GM18499 (cell line): ENCODE measurements around the gene TCF4.

Source experiments
- ATAC-seq: cut with Tn5 transposase; IDR thresholded peaks from one replicate; pipeline ENCODE4 v1.9.1; 2021; ENCODE audit warnings: moderate number of reproducible peaks; ENCODE audit not compliant: insufficient read depth, unreplicated experiment

TCF4 gene

GRCh38 chr18:55400590-55401541, 187.1 kb downstream of the TCF4 start:
- no peak for ATAC-seq

GRCh38 chr18:55400081-55400480, 187.9 kb downstream of the TCF4 start:
- no peak for ATAC-seq

- no peak for ATAC-seq
These were observed 189.1 kb downstream of the TCF4 start for GRCh38 chr18:55398858-55399257.

- no peak for ATAC-seq
These were observed 191.0 kb downstream of the TCF4 start for GRCh38 chr18:55396979-55397378.

GRCh38 chr18:55396267-55396905, 191.6 kb downstream of the TCF4 start:
- no peak for ATAC-seq

GRCh38 chr18:55395799-55396198, 192.2 kb downstream of the TCF4 start:
- ATAC-seq, result no peak

- no peak for ATAC-seq
These were observed 197.1 kb downstream of the TCF4 start for GRCh38 chr18:55390898-55391297.

GRCh38 chr18:55387139-55387984, 200.6 kb downstream of the TCF4 start:
- no peak for ATAC-seq

- ATAC-seq, result no peak
These were observed 201.4 kb downstream of the TCF4 start for GRCh38 chr18:55386545-55386944.

- ATAC-seq, result no peak
These were observed 202.2 kb downstream of the TCF4 start for GRCh38 chr18:55385770-55386169.

GRCh38 chr18:55384551-55385275, 203.3 kb downstream of the TCF4 start:
- no peak for ATAC-seq

- ATAC-seq, result no peak
These were observed 203.9 kb downstream of the TCF4 start for GRCh38 chr18:55384115-55384514.

- ATAC-seq, result no peak
These were observed 205.7 kb downstream of the TCF4 start for GRCh38 chr18:55382277-55382805.

GRCh38 chr18:55381277-55381676, 206.7 kb downstream of the TCF4 start:
- no peak for ATAC-seq

GRCh38 chr18:55380589-55380988, 207.4 kb downstream of the TCF4 start:
- no peak for ATAC-seq

GRCh38 chr18:55376387-55376786, 211.6 kb downstream of the TCF4 start:
- ATAC-seq, result peak; percentile 99

- ATAC-seq, result no peak
These were observed 212.1 kb downstream of the TCF4 start for GRCh38 chr18:55375930-55376329.

GRCh38 chr18:55374741-55375140, 213.3 kb downstream of the TCF4 start:
- ATAC-seq, result no peak

GRCh38 chr18:55372209-55372608, 215.8 kb downstream of the TCF4 start:
- ATAC-seq, result no peak

- no peak for ATAC-seq
These were observed 217.1 kb downstream of the TCF4 start for GRCh38 chr18:55370936-55371335.
